Measurements from ENCODE around the gene MOCS3.
A peak's percentile ranks its signal among the peaks of the same experiment; 100 is the strongest.

MOCS3 gene, protein sequence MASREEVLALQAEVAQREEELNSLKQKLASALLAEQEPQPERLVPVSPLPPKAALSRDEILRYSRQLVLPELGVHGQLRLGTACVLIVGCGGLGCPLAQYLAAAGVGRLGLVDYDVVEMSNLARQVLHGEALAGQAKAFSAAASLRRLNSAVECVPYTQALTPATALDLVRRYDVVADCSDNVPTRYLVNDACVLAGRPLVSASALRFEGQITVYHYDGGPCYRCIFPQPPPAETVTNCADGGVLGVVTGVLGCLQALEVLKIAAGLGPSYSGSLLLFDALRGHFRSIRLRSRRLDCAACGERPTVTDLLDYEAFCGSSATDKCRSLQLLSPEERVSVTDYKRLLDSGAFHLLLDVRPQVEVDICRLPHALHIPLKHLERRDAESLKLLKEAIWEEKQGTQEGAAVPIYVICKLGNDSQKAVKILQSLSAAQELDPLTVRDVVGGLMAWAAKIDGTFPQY

DNA sequence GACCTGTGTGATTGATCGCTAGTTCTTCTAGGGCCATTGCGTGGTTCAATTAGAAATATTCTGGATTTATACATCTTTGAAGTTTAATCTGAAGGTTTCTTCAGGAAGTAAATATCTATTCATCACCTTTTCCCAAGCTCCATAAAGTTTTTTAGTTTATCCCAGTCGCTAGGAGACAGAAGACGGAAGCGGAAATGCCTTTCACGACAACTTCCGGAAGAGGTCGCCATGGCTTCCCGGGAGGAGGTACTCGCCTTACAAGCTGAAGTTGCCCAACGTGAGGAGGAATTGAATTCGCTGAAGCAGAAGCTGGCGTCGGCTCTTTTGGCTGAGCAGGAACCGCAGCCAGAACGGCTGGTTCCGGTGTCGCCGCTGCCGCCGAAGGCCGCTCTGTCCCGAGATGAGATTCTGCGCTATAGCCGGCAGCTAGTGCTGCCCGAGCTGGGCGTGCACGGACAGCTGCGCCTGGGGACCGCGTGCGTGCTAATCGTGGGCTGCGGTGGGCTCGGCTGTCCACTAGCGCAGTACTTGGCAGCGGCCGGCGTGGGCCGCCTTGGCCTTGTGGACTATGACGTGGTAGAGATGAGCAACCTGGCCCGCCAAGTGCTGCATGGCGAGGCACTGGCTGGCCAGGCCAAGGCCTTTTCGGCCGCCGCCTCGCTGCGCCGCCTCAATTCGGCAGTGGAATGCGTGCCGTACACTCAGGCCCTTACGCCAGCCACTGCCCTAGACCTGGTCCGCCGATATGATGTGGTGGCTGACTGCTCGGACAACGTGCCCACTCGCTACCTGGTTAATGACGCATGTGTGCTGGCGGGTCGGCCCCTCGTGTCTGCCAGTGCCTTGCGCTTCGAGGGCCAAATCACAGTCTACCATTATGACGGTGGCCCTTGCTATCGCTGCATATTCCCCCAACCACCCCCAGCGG is at the start of gene MOCS3:
Gene MOCS3 (plus strand): TSS at position 204 of the 928 bp plus-strand sequence. CDS start 25 bp downstream, at position 229.
- peak within 1 kb of the TSS; percentile 81 for H3K27ac ChIP-seq

DNA sequence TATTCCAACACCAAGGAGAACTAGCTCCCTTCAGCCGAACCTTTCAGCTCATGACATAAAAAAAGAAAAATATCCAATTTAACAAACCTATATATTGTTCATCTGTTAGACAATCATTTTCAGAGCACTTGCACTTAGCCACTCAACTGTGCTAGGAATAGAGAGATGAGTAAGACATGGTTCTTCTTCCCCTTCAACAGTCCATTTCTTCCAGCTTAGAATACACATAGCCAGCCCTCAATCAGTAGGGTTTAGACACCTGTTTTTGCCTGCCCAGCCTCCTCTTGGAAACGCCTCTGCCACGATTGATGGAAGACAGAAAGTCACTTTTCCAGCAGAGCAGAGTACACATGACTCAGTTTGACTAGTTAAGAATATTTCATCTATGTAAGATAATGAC is 49.2 kb upstream of the MOCS3 start:
- TF ChIP-seq, protein P1, sequence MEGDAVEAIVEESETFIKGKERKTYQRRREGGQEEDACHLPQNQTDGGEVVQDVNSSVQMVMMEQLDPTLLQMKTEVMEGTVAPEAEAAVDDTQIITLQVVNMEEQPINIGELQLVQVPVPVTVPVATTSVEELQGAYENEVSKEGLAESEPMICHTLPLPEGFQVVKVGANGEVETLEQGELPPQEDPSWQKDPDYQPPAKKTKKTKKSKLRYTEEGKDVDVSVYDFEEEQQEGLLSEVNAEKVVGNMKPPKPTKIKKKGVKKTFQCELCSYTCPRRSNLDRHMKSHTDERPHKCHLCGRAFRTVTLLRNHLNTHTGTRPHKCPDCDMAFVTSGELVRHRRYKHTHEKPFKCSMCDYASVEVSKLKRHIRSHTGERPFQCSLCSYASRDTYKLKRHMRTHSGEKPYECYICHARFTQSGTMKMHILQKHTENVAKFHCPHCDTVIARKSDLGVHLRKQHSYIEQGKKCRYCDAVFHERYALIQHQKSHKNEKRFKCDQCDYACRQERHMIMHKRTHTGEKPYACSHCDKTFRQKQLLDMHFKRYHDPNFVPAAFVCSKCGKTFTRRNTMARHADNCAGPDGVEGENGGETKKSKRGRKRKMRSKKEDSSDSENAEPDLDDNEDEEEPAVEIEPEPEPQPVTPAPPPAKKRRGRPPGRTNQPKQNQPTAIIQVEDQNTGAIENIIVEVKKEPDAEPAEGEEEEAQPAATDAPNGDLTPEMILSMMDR (conservative IDR thresholded peaks at IDR 0.05): no peak
- no peak for TF ChIP-seq ZFX (IDR thresholded peaks at IDR 0.05)
- no peak overlapping the region for H3K27ac ChIP-seq

More for the DNA sequence above, at the start of gene MOCS3:
- peak; percentile 69; the same call in 1 of the 2 replicates for TF ChIP-seq ZFX (IDR thresholded peaks at IDR 0.05)
- TF ChIP-seq, protein P1 (conservative IDR thresholded peaks at IDR 0.05): no peak

DNA sequence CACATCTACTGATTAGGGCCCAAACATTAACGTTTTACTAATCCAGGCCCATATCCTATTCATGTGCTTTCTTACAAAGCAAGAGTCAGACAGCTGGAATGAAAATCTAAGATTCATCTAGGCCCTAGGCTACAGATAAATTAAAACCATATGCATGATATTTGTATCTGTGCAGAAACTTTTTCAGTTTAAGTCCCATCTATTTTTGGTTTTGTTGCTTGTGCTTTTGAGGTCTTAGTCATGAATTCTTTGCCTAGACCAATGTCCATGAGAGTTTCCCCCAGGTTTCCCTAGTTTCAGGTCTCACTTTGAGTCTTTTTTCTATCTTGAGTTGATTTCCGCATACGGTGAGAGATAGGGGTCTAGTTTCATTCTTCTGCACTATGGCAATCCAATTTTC is 47.6 kb upstream of the MOCS3 start:
- no peak for TF ChIP-seq ZFX (IDR thresholded peaks at IDR 0.05)
- TF ChIP-seq, protein P1 (conservative IDR thresholded peaks at IDR 0.05): no peak
- H3K27ac ChIP-seq: no peak overlapping the region

DNA sequence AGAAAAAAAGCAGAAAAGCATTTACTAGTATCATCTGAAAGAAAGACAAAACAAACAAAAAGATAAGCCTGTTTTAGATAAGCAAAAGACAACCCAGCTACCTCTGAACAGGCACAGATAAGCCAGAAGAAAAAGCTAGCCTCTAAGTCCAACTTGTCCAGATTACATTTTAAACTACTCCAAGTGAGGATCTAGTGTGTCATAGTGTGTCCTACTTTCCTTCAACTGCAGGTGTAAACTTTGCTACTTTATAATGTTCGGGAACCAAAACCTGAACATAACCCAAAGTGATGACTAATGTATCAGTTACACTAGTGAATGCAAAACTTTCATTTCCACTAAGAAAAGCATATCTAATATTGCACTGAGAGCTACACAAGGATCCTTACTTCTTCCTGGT is 46.9 kb upstream of the MOCS3 start:
- TF ChIP-seq ZFX (IDR thresholded peaks at IDR 0.05): no peak
- TF ChIP-seq, protein P1 (conservative IDR thresholded peaks at IDR 0.05): no peak

DNA sequence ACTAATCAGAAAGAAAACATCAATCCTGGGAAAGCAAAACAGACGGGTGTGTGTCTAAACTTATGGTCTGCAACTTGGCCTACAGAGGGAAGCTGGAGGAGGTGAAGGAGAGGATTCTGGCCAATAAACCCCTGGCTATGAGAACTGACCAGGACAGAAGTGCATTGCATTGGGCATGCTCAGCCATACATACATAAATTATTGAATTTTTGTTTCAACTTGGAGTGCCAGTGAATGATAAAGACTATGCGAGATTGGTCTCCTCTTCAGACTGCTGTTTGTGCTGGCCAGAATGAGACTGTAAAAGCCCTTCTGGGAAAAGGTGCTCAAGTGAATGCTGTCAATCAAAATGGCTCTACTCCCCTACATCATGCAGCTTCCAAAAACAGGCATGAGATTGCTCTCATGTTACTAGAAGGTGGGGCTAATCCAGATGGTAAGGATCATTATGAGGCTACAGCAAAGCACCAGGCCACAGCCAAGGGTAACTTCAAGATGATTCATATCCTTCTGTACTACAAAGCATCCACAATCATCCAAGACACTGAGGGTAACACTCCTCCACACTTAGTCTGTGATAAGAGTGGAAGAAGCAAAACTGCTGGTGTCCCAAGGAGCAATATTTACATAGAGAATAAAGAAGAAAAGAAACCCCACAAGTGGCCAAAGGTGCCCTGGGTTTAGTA is 44.8 kb upstream of the MOCS3 start:
- no peak overlapping the region for H3K27ac ChIP-seq
- TF ChIP-seq ZFX (IDR thresholded peaks at IDR 0.05): no peak
- TF ChIP-seq, protein P1 (conservative IDR thresholded peaks at IDR 0.05): no peak

More for the DNA sequence above, 46.9 kb upstream of the MOCS3 start:
- H3K27ac ChIP-seq: no peak overlapping the region

DNA sequence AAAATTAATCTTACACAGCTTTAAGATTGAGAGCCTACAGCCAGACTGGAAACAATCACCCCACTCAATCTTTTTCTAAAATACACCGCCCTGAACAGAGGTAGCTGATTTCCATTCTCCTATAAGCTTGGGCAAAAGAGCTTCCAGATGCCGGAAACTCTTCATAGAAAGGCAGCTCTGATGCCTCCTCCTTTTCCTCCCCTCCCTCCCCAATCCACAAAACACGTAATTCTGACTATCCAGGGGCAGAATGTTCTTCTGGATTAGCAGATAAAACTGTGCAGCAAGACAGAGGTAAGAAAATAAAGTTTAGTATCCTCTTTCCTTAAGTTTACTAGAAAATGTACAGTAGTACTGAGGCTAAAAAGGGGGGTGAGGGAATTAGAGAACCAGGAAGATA is 43.2 kb upstream of the MOCS3 start:
- no peak overlapping the region for H3K27ac ChIP-seq
- TF ChIP-seq, protein P1 (conservative IDR thresholded peaks at IDR 0.05): no peak
- no peak for TF ChIP-seq ZFX (IDR thresholded peaks at IDR 0.05)
